K562 (cell line): Measurements from ENCODE around the gene CRYGC. TPM values are rescaled to one million over a fixed set of nuclear protein-coding genes. Genes with fewer than 3 reads are reported as not detected.

ENCODE experiments used
- ATAC-seq: fragments of 200-7000 bp; cut with Tn5 transposase; 3 replicates; pipeline ENCODE4 v1.9.1; 2020; ENCODE audit warnings: moderate library complexity
- BruUV-seq: library from RNA; stranded (reverse); fragments of 400-500 nt; replicated peaks from 2 replicates; lab custom pipeline; 2021; lab: Mats Ljungman, UMichigan
- CTCF ChIA-PET: fragments of 300-600 bp; formaldehyde crosslinking; extraction: SDS; loops from one replicate; lab custom pipeline; 2021; ENCODE audit warnings: low intra/inter-chr PET ratio; lab: Yijun Ruan, JAX
- POLR2A ChIA-PET: fragments of 300-600, 350-650 bp; sonication (Branson Sonifier 250); formaldehyde crosslinking; extraction: SDS; loops from one replicate; lab custom pipeline; 2021; ENCODE audit warnings: antibody characterized with exemption, inconsistent platforms; lab: Yijun Ruan, JAX
- DNase-seq, 4 experiments: peaks; one replicate each; pipeline versions ENCODE4 v3.0.0 to v3.0.0-alpha.2; 2011 to 2018; ENCODE audit warnings: low spot score in 3 of 4, mixed read lengths in 3 of 4; ENCODE audit errors: extremely low read depth in 1 of 4
- FAIRE-seq: peaks from 2 replicates; lab custom pipeline; 2011; peaks lifted over from hg19 to GRCh38; lab: Jason Lieb, UNC
- H2AFZ ChIP-seq: 2 replicates; pipeline ENCODE4 v1.6.0; 2011; ENCODE audit warnings: low read depth, low read length, control low read depth, inconsistent platforms
- H3K27ac ChIP-seq: fragments of 200-600 bp; 3 replicates; pipeline ENCODE4 v1.8.0; 2011; ENCODE audit warnings: low read depth, mild to moderate bottlenecking, control low read depth, inconsistent platforms, low read length, moderate library complexity, mixed read lengths; ENCODE audit errors: extremely low read depth
- H3K27me3 ChIP-seq, 2 experiments: fragments of 300-600 bp in 1 of 2; 2 replicates in 1 of 2; 3 replicates in 1 of 2; pipeline versions ENCODE4 v1.6.0 to v1.8.0; 2011; ENCODE audit warnings: inconsistent platforms in 2 of 2, low read length in 2 of 2, mild to moderate bottlenecking in 1 of 2, mixed read lengths in 1 of 2, moderate library complexity in 1 of 2; ENCODE audit not compliant: control insufficient read depth in 2 of 2, insufficient read depth in 2 of 2
- H3K36me3 ChIP-seq: fragments of 300-600 bp; 3 replicates; pipeline ENCODE4 v1.8.0; 2011; ENCODE audit warnings: mild to moderate bottlenecking, low read length, inconsistent platforms; ENCODE audit not compliant: control insufficient read depth, insufficient read depth
- H3K4me1 ChIP-seq, 2 experiments: fragments of 200-600 bp in 1 of 2; replicated peaks in 1 of 2; 2 replicates in 1 of 2; 3 replicates in 1 of 2; pipeline versions ENCODE4 v1.5.1 to v1.8.0; 2011; ENCODE audit warnings: inconsistent platforms in 2 of 2, low read length in 2 of 2, mild to moderate bottlenecking in 1 of 2, mixed read lengths in 1 of 2, moderate library complexity in 1 of 2; ENCODE audit not compliant: control insufficient read depth in 2 of 2, insufficient read depth in 2 of 2
- H3K4me2 ChIP-seq: 2 replicates; pipeline ENCODE4 v1.6.1; 2011; ENCODE audit warnings: low read length, control low read depth, inconsistent platforms, mixed read lengths; ENCODE audit not compliant: insufficient read depth
- H3K4me3 ChIP-seq: fragments of 200-600 bp; sonication (generic), shearing (Covaris generic); 2 replicates; pipeline ENCODE4 v1.5.1; 2016; ENCODE audit warnings: control low read depth, inconsistent platforms
- H3K79me2 ChIP-seq: fragments of 200-600 bp; 3 replicates; pipeline ENCODE4 v1.8.0; 2011; ENCODE audit warnings: low read length, inconsistent platforms; ENCODE audit not compliant: control insufficient read depth, insufficient read depth
- H3K9ac ChIP-seq, 2 experiments: 2 replicates each; pipeline versions ENCODE4 v1.6.0 to v1.6.1; 2011; ENCODE audit warnings: low read depth in 2 of 2, low read length in 2 of 2, control low read depth in 1 of 2, inconsistent platforms in 1 of 2, mild to moderate bottlenecking in 1 of 2, mixed read lengths in 1 of 2; ENCODE audit not compliant: insufficient read depth in 1 of 2
- H3K9me1 ChIP-seq: one replicate; pipeline ENCODE4 v1.6.0; 2011; ENCODE audit warnings: inconsistent platforms, mild to moderate bottlenecking, low read length, moderate library complexity; ENCODE audit not compliant: control insufficient read depth, insufficient read depth
- H3K9me3 ChIP-seq: replicated peaks from 2 replicates; pipeline ENCODE4 v1.5.1; 2011; ENCODE audit warnings: low read depth, low read length, inconsistent platforms; ENCODE audit not compliant: control insufficient read depth, insufficient read depth
- H4K20me1 ChIP-seq: replicated peaks from 2 replicates; pipeline ENCODE4 v1.6.1; 2011; ENCODE audit warnings: low read length, inconsistent platforms, mixed read lengths; ENCODE audit not compliant: control insufficient read depth, insufficient read depth
- CBX1 ChIP-seq: sonication (generic); IDR thresholded peaks from 2 replicates; pipeline ENCODE4 v1.6.1; 2016; ENCODE audit warnings: antibody characterized with exemption, low read depth, mild to moderate bottlenecking
- ELK1 ChIP-seq: sonication (generic); formaldehyde crosslinking; IDR thresholded peaks from 2 replicates; pipeline ENCODE4 v1.8.1; 2022; ENCODE audit warnings: missing genetic modification reagents
- FOSL1 ChIP-seq: fragments of 200-800 bp; sonication (Bioruptor generic); conservative IDR thresholded peaks from 2 replicates; pipeline ENCODE4 v1.6.1; 2016; ENCODE audit warnings: missing genetic modification characterization, missing compliant biosample characterization
- HNRNPK ChIP-seq: fragments of 200-400 bp; formaldehyde crosslinking; IDR thresholded peaks from one replicate; pipeline ENCODE4 v1.6.1; 2018; ENCODE audit warnings: mild to moderate bottlenecking, low read depth, low read length; ENCODE audit not compliant: poor library complexity, severe bottlenecking
- SP2 ChIP-seq: IDR thresholded peaks from 2 replicates; pipeline ENCODE4 v1.6.1; 2011; ENCODE audit warnings: mild to moderate bottlenecking, low read depth, low read length, moderate library complexity; ENCODE audit not compliant: poor library complexity, severe bottlenecking; ENCODE audit errors: extremely low read depth
- ZBTB40 ChIP-seq, 2 experiments: fragments of 450-650 bp in 1 of 2; sonication (generic) in 1 of 2; formaldehyde crosslinking in 1 of 2; IDR thresholded peaks; 2 replicates each; pipeline versions ENCODE4 v1.7.1 to v1.9.0; 2016 to 2022; ENCODE audit warnings: inconsistent platforms in 1 of 2, mild to moderate bottlenecking in 1 of 2, missing genetic modification reagents in 1 of 2
- ZNF766 ChIP-seq: fragments of 200-800 bp; sonication (Bioruptor generic); conservative IDR thresholded peaks from 2 replicates; pipeline ENCODE4 v1.6.1; 2016; ENCODE audit warnings: missing genetic modification characterization, missing compliant biosample characterization
- WGBS: fragments of 100-300 bp; shearing (Covaris generic); methylation state at CpG from one replicate; pipeline ENCODE4 v1.1.6; 2016; ENCODE audit warnings: low coverage, mixed read lengths; ENCODE audit not compliant: insufficient coverage; ENCODE audit errors: missing lambda C conversion rate; 5-methylcytosine and 5-hydroxymethylcytosine counted together
- in situ Hi-C: fragments of 300-500 bp; cut with MboI; formaldehyde crosslinking; loops from 4 replicates; pipeline ENCODE4 v1.15.0; 2018; ENCODE audit warnings: inconsistent platforms, mixed read lengths
- intact Hi-C: fragments of 100-400 bp; cut with micrococcal nuclease; formaldehyde crosslinking; loops from 2 replicates; pipeline ENCODE4 v1.14.2; 2022
- polyA plus RNA-seq, 8 experiments: library from polyadenylated mRNA; depleted of rRNA in 4 of 8; stranded (reverse) in 5 of 8; unstranded in 3 of 8; fragments of >200 nt; fragmentation: Nextera tagmentation in 2 of 8; fragmentation: Illumina TruSeq in 1 of 8; extraction: Ambion mirVana in 2 of 8; extraction: Trizol in 1 of 8; gene quantifications; 2 replicates each; pipeline versions ENCODE4 v1.2.1 to v1.2.3, GENCODE V29; 2011 to 2014; ENCODE audit warnings: inconsistent platforms in 1 of 8, missing spikeins in 1 of 8
- total RNA-seq, 7 experiments: library from RNA; depleted of rRNA in 6 of 7; stranded (reverse); fragments of >200 nt in 6 of 7; fragmentation: Illumina TruSeq in 2 of 7; extraction: Trizol in 2 of 7; gene quantifications; 2 replicates each; pipeline versions ENCODE4 v1.2.1 to v1.2.3, GENCODE V29; 2011 to 2021; ENCODE audit warnings: low replicate concordance in 1 of 7

The CRYGC gene
- total and polyA plus RNA-seq, 9 of the 15 experiments (the other 6 are each of a cell fraction or from before 2014, with no cell fraction given), result not detected

GRCh38 chr2:208096080-208096479, 33.5 kb downstream of the CRYGC start:
- Histone ChIP-seq H3K27ac (no peak overlapping the region), H4K20me1 (no peaks in the 10 kb centered on the region), H3K9me1 (no peaks in the 10 kb centered on the region), H3K4me1 (no peaks in the 10 kb centered on the region), H3K4me2 (no peak overlapping the region), H2AFZ (no peak overlapping the region), H3K9me3 (no peaks in the 10 kb centered on the region), H3K79me2 (no peaks in the 10 kb centered on the region), H3K27me3 (0 out of 5 replicates have a peak, but pooled peaks cover 0 to 6% of the 10 kb centered on the region in 2 experiments), H3K9ac (no peak overlapping the region), H3K36me3 (no peaks in the 10 kb centered on the region), H3K4me3 (no peak overlapping the region)
- in situ Hi-C loops, result no loop called here
- WGBS, result 13% methylated on average over 3 of the region's 3 CpGs
- FAIRE-seq (no peak), ATAC-seq (no peak), DNase-seq (no peak)
- POLR2A ChIA-PET, result no interaction called here
- no TSS peak for BruUV-seq
- intact Hi-C loops, result no loop called here
- TF ChIP-seq CBX1 (no peak), ZNF766 (CRISPR knock-in tag) (no peak), ZBTB40 (IDR thresholded peaks at IDR 0.05) (no peak), ZBTB40 (CRISPR knock-in tag; IDR thresholded peaks at IDR 0.05) (no peak), SP2 (no peak), ELK1 (CRISPR knock-in tag) (no peak), HNRNPK (no peak), FOSL1 (tag) (no peak)
- CTCF ChIA-PET, result no interaction called here
